Thyroid gland (tissue), 4 donors: ENCODE results near the gene HS3ST2. TPM values are rescaled to one million over a fixed set of nuclear protein-coding genes. Genes with fewer than 3 reads are reported as not detected.
"Not testable (repeated sequence)": the region's sequence is repeated elsewhere in the genome, so short reads cannot be mapped to it uniquely, and the experiment has no call there.

Source experiments
- DNase-seq, 2 donors: peaks; one replicate each; pipeline ENCODE4 v3.0.0-alpha.2; 2019
- H3K27ac ChIP-seq, 3 donors: fragments of 200-600 bp; sonication (generic); 1 replicate in 2 of 3; 2 replicates in 1 of 3; pipeline ENCODE4 v1.5.1; 2016 to 2019; ENCODE audit warnings: mild to moderate bottlenecking in 1 of 3, moderate library complexity in 1 of 3
- H3K27me3 ChIP-seq: fragments of 200-600 bp; sonication (generic); one replicate; pipeline ENCODE4 v1.5.1; 2019
- H3K36me3 ChIP-seq, 2 donors: fragments of 200-600 bp; sonication (generic); one replicate each; pipeline ENCODE4 v1.5.1; 2016 to 2019
- H3K4me1 ChIP-seq, 2 donors: fragments of 200-600 bp; sonication (generic); one replicate each; pipeline ENCODE4 v1.5.1; 2017 to 2019
- H3K4me3 ChIP-seq, 3 donors: fragments of 200-600 bp; sonication (generic); replicated peaks in 1 of 3; 1 replicate in 2 of 3; 2 replicates in 1 of 3; pipeline ENCODE4 v1.5.1; 2016; ENCODE audit warnings: mild to moderate bottlenecking in 1 of 3
- H3K9me3 ChIP-seq: fragments of 200-600 bp; sonication (generic); one replicate; pipeline ENCODE4 v1.5.1; 2017
- CTCF ChIP-seq, 6 experiments: fragments of 200-600 bp in 3 of 6; fragments of 450-650 bp in 3 of 6; sonication (generic) in 3 of 6; IDR thresholded peaks; one replicate each; pipeline ENCODE4 v1.5.1; 2016 to 2019; ENCODE audit warnings: antibody characterized with exemption in 6 of 6, mild to moderate bottlenecking in 2 of 6, inconsistent platforms in 1 of 6, moderate library complexity in 1 of 6
- POLR2A ChIP-seq, 2 donors: fragments of 450-650 bp; IDR thresholded peaks; one replicate each; pipeline ENCODE4 v1.6.1; 2017; ENCODE audit warnings: antibody characterized with exemption in 2 of 2, mild to moderate bottlenecking in 2 of 2, moderate library complexity in 1 of 2
- WGBS, 2 donors: methylation state at CpG; one replicate each; pipeline ENCODE4 v1.1.5; 2017; 5-methylcytosine and 5-hydroxymethylcytosine counted together
- intact Hi-C: fragments of 100-400 bp; cut with DNase I; formaldehyde crosslinking; loops from one replicate; pipeline ENCODE4 v1.15.1; 2023
- total RNA-seq, 4 donors: library from RNA; depleted of rRNA; stranded (reverse); fragments of >200 nt; gene quantifications; one replicate each; pipeline ENCODE4 v1.2.3, GENCODE V29; 2016

HS3ST2 gene
- total RNA-seq, 4 donors from 2014 or later, result 0.88 to 7.0 (median 3.7) TPM

GRCh38 chr16:22810226-22810625 is 3.7 kb upstream of the HS3ST2 start:
- TF ChIP-seq POLR2A (IDR thresholded peaks at IDR 0.05) (no peak), CTCF (IDR thresholded peaks at IDR 0.05) (no peak)

GRCh38 chr16:22813223-22813947 is 577 bp upstream of the HS3ST2 start:
- no peak overlapping the region for H3K27ac ChIP-seq
- peaks cover 0 to 14% of the 10 kb centered on the region in 2 donors for H3K4me1 ChIP-seq
- H3K27me3 ChIP-seq, result peaks cover 3% of the 10 kb centered on the region
- peak overlapping the region in 1 of 3 donors; percentile 30 for H3K4me3 ChIP-seq
- no peaks in the 10 kb centered on the region for H3K36me3 ChIP-seq
- intact Hi-C loops, result no loop called here
- H3K9me3 ChIP-seq, result no peaks in the 10 kb centered on the region
- peak; percentile 6 to 14 for DNase-seq
- TF ChIP-seq POLR2A (IDR thresholded peaks at IDR 0.05) (no peak), CTCF (IDR thresholded peaks at IDR 0.05) (peak in 3 of 6 experiments; percentile 9 to 35 (median 9))
- 2% methylated on average over 11 to 43 of the region's 59 CpGs for WGBS, 2 donors

More at GRCh38 chr16:22810226-22810625, 3.7 kb upstream of the HS3ST2 start:
- Histone ChIP-seq H3K9me3 (no peaks in the 10 kb centered on the region), H3K27me3 (peaks cover 3% of the 10 kb centered on the region), H3K4me1 (peaks cover 0 to 14% of the 10 kb centered on the region in 2 donors), H3K4me3 (no peak overlapping the region), H3K27ac (no peak overlapping the region), H3K36me3 (no peaks in the 10 kb centered on the region)
- intact Hi-C loops, result no loop called here
- no peak for DNase-seq

GRCh38 chr16:22814711-22815105 is 746 bp downstream of the HS3ST2 start:
- 6 to 8% methylated on average over 7 to 13 of the region's 41 CpGs for WGBS, 2 donors
- H3K9me3 ChIP-seq, result no peaks in the 10 kb centered on the region
- intact Hi-C loops, result no loop called here
- no peak overlapping the region for H3K27ac ChIP-seq
- peaks cover 3% of the 10 kb centered on the region for H3K27me3 ChIP-seq
- H3K36me3 ChIP-seq, result no peaks in the 10 kb centered on the region
- H3K4me1 ChIP-seq, result peaks cover 0 to 14% of the 10 kb centered on the region in 2 donors
- DNase-seq, result no peak
- no peak for TF ChIP-seq POLR2A (IDR thresholded peaks at IDR 0.05)
- peak overlapping the region in 1 of 3 donors; percentile 30 for H3K4me3 ChIP-seq

GRCh38 chr16:22815863-22816262 is 1.9 kb downstream of the HS3ST2 start:
- Histone ChIP-seq H3K27ac (no peak overlapping the region), H3K9me3 (no peaks in the 10 kb centered on the region), H3K4me3 (no peak overlapping the region), H3K36me3 (no peaks in the 10 kb centered on the region), H3K4me1 (peaks cover 0 to 14% of the 10 kb centered on the region in 2 donors), H3K27me3 (peaks cover 3% of the 10 kb centered on the region)
- intact Hi-C loops, result no loop called here
- TF ChIP-seq CTCF (IDR thresholded peaks at IDR 0.05) (no peak), POLR2A (IDR thresholded peaks at IDR 0.05) (no peak)
- WGBS, 2 donors, result 56 to 63% methylated on average over 5 of the region's 5 CpGs
- DNase-seq, result no peak

GRCh38 chr16:22816475-22816874 is 2.5 kb downstream of the HS3ST2 start:
- TF ChIP-seq POLR2A (IDR thresholded peaks at IDR 0.05), result no peak
- TF ChIP-seq CTCF (IDR thresholded peaks at IDR 0.05), result no peak
- WGBS, 2 donors, result 75 to 84% methylated on average over 4 to 6 of the region's 6 CpGs
- peaks cover 0 to 14% of the 10 kb centered on the region in 2 donors for H3K4me1 ChIP-seq
- H3K27ac ChIP-seq, result no peak overlapping the region
- no peak overlapping the region for H3K4me3 ChIP-seq
- no peaks in the 10 kb centered on the region for H3K36me3 ChIP-seq
- peaks cover 3% of the 10 kb centered on the region for H3K27me3 ChIP-seq
- DNase-seq, result no peak
- H3K9me3 ChIP-seq, result no peaks in the 10 kb centered on the region
- intact Hi-C loops, result no loop called here

- H3K9me3 ChIP-seq, DNase-seq, H3K4me1 ChIP-seq, H3K36me3 ChIP-seq, H3K27me3 ChIP-seq, H3K27ac ChIP-seq, intact Hi-C loops, H3K4me3 ChIP-seq: not testable (repeated sequence)
Measured at GRCh38 chr16:22818736-22819135, 4.8 kb downstream of the HS3ST2 start.
